ENCODE data around the gene LIMCH1. TPM values are rescaled to one million over a fixed set of nuclear protein-coding genes. Genes with fewer than 3 reads are reported as not detected.

LIMCH1 gene
- total RNA-seq, 1 experiment from 2014 or later, result 19.7 TPM

- Histone ChIP-seq H3K4me1 (ENCODE audit: insufficient read depth, low read length) (peaks cover 27% of the 10 kb centered on the region), H3K27ac (ENCODE audit: low read length) (no peak overlapping the region), H3K27me3 (ENCODE audit: low read length) (no peaks in the 10 kb centered on the region), H3F3A (ENCODE audit: low read length, unreplicated experiment) (no peaks in the 10 kb centered on the region), H4K20me1 (ENCODE audit: low read length) (no peaks in the 10 kb centered on the region), H3K4me3 (ENCODE audit: low read length) (no peak overlapping the region), H3K79me2 (ENCODE audit: low read length) (no peaks in the 10 kb centered on the region), H3K4me2 (ENCODE audit: low read length) (no peak overlapping the region), H3K9me3 (ENCODE audit: low read length) (no peaks in the 10 kb centered on the region), H3K36me3 (ENCODE audit: low read depth, low read length) (no peaks in the 10 kb centered on the region), H3K9ac (ENCODE audit: low read length) (no peak overlapping the region), H3K9me2 (replicated peaks; ENCODE audit: low read length) (no peaks in the 10 kb centered on the region), H2AFZ (ENCODE audit: low read length) (no peak overlapping the region)
- no peak for DNase-seq
- ChIA-PET POLR2A (ENCODE audit: unreplicated experiment) (no interaction called here), CTCF (no interaction called here)
- no TSS peak for BruUV-seq (replicated peaks)
- intact Hi-C loops (cut with micrococcal nuclease), result loop anchor here (5.0 kb wide), 1 partner anchor 43 kb away; no protein-coding TSS in a partner anchor
- TF ChIP-seq CTCF (conservative IDR thresholded peaks at IDR 0.05; ENCODE audit: low read depth, low read length), result no peak
- no peak for ATAC-seq
These were observed 75.9 kb downstream of the LIMCH1 start for GRCh38 chr4:41613821-41614220.

- POLR2A ChIA-PET (ENCODE audit: unreplicated experiment), result no interaction called here
- CTCF ChIA-PET, result no interaction called here
These were observed 76.6 kb downstream of the LIMCH1 start for GRCh38 chr4:41614519-41614918.

GRCh38 chr4:41619161-41619560, 81.2 kb downstream of the LIMCH1 start:
- no peaks in the 10 kb centered on the region for H3K9me3 ChIP-seq (ENCODE audit: low read length)
- ATAC-seq (no peak), DNase-seq (no peak)
- no peaks in the 10 kb centered on the region for H3K9me2 ChIP-seq (replicated peaks; ENCODE audit: low read length)
- H3F3A ChIP-seq (ENCODE audit: low read length, unreplicated experiment), result no peaks in the 10 kb centered on the region
- POLR2A ChIA-PET (ENCODE audit: unreplicated experiment), result no interaction called here
- H2AFZ ChIP-seq (ENCODE audit: low read length), result no peak overlapping the region
- no peaks in the 10 kb centered on the region for H3K4me1 ChIP-seq (ENCODE audit: insufficient read depth, low read length)
- H3K4me3 ChIP-seq (ENCODE audit: low read length), result no peak overlapping the region
- CTCF ChIA-PET, result no interaction called here
- H3K27me3 ChIP-seq (ENCODE audit: low read length), result no peaks in the 10 kb centered on the region
- H4K20me1 ChIP-seq (ENCODE audit: low read length), result no peaks in the 10 kb centered on the region
- no peak overlapping the region for H3K27ac ChIP-seq (ENCODE audit: low read length)
- TF ChIP-seq CTCF (conservative IDR thresholded peaks at IDR 0.05; ENCODE audit: low read depth, low read length) (no peak), EZH2 (IDR thresholded peaks at IDR 0.05; ENCODE audit: low read length, unreplicated experiment) (no peak), EZH2phosphoT487 (IDR thresholded peaks at IDR 0.05; ENCODE audit: borderline replicate concordance, low read length) (no peak)
- H3K4me2 ChIP-seq (ENCODE audit: low read length), result no peak overlapping the region
- H3K79me2 ChIP-seq (ENCODE audit: low read length), result no peaks in the 10 kb centered on the region
- no peak overlapping the region for H3K9ac ChIP-seq (ENCODE audit: low read length)
- no peaks in the 10 kb centered on the region for H3K36me3 ChIP-seq (ENCODE audit: low read depth, low read length)
- BruUV-seq (replicated peaks), result no TSS peak
- intact Hi-C loops (cut with micrococcal nuclease), result no loop called here

More at GRCh38 chr4:41614519-41614918, 76.6 kb downstream of the LIMCH1 start:
- Histone ChIP-seq H3K9me2 (replicated peaks; ENCODE audit: low read length) (no peaks in the 10 kb centered on the region), H2AFZ (ENCODE audit: low read length) (no peak overlapping the region), H3F3A (ENCODE audit: low read length, unreplicated experiment) (no peaks in the 10 kb centered on the region), H3K9me3 (ENCODE audit: low read length) (no peaks in the 10 kb centered on the region), H3K4me2 (ENCODE audit: low read length) (no peak overlapping the region), H3K4me1 (ENCODE audit: insufficient read depth, low read length) (peaks cover 27% of the 10 kb centered on the region), H3K36me3 (ENCODE audit: low read depth, low read length) (no peaks in the 10 kb centered on the region), H3K27me3 (ENCODE audit: low read length) (no peaks in the 10 kb centered on the region), H4K20me1 (ENCODE audit: low read length) (no peaks in the 10 kb centered on the region), H3K79me2 (ENCODE audit: low read length) (no peaks in the 10 kb centered on the region), H3K27ac (ENCODE audit: low read length) (no peak overlapping the region), H3K9ac (ENCODE audit: low read length) (no peak overlapping the region), H3K4me3 (ENCODE audit: low read length) (no peak overlapping the region)
- BruUV-seq (replicated peaks), result no TSS peak
- ATAC-seq (no peak), DNase-seq (no peak)
- TF ChIP-seq EZH2 (IDR thresholded peaks at IDR 0.05; ENCODE audit: low read length, unreplicated experiment) (no peak), EZH2phosphoT487 (IDR thresholded peaks at IDR 0.05; ENCODE audit: borderline replicate concordance, low read length) (no peak), CTCF (conservative IDR thresholded peaks at IDR 0.05; ENCODE audit: low read depth, low read length) (no peak)
- intact Hi-C loops (cut with micrococcal nuclease), result loop anchor here (5.0 kb wide), 1 partner anchor 43 kb away; no protein-coding TSS in a partner anchor

All from PC-3 (cell line).